ENCODE results near the gene CIROP. TPM values are rescaled to one million over a fixed set of nuclear protein-coding genes. Genes with fewer than 3 reads are reported as not detected.

CIROP gene
- not detected for total RNA-seq
- not detected for polyA plus RNA-seq
- long read RNA-seq, donor 1 = 0 reads
- long read RNA-seq, donor 2 = 0 reads

DNA sequence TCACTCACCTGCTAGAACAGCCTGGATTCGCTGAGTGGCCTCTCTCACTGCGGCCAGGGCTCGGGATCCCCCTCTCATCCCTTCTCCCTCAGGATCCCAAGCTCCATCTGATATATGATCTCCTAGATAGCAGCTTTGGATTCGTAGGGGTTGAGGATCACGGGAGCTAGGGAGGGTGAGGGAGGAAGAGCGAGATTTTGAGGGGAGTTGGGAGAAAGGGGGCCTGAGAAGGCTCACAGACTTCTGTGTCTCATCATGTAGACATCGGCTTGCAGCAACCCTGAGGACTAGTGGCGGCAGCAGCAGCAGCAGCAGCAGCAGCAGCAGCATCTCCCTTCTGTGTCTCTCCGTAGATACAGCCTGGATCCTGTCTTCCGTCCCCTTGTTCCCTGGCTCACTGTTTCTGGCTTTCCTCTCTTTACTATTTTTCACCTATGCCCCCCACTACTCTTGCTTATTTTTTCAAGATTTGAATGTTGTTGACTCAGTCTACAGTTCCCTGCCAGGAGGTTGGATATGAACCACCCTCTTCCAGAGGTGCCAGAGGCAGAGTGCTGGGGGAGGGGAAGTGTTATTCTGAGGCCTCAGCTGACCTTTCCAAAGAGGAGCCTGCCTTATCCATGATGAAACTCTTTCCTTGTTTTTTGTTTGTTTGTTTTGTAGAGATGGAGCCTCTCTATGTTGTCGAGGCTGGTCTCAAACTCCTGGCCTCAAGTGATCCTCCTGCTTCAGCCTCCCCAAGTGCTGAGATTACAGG, at the start of gene CIROP:
Gene CIROP, minus strand, starts transcription at position 399 of the 757 bp plus-strand sequence. Its CDS starts 69 bp downstream, at position 330.
- DNase-seq = peak; percentile 23
- Histone ChIP-seq H3K27ac (peak within 1 kb of the TSS in 2 of 8 donors; percentile 30 to 48), H3K4me3 (no peak within 1 kb of the TSS), H3K36me3 (peaks cover 0 to 7% (median 0%) of the 10 kb centered on the region in 6 donors), H3K9me3 (no peaks in the 10 kb centered on the region), H3K4me1 (peaks cover 0 to 20% (median 8%) of the 10 kb centered on the region in 6 donors), H3K27me3 (replicated peaks in 1 of 7) (no peaks in the 10 kb centered on the region)
- intact Hi-C loops (cut with DNase I; ENCODE audit: low total_unique reads) = no loop called here
- 79 to 89% (median 87%) methylated on average over 11 of the region's 11 CpGs for WGBS, 5 donors
- no peak for TF ChIP-seq POLR2AphosphoS5 (IDR thresholded peaks at IDR 0.05)
- TF ChIP-seq, protein P1, sequence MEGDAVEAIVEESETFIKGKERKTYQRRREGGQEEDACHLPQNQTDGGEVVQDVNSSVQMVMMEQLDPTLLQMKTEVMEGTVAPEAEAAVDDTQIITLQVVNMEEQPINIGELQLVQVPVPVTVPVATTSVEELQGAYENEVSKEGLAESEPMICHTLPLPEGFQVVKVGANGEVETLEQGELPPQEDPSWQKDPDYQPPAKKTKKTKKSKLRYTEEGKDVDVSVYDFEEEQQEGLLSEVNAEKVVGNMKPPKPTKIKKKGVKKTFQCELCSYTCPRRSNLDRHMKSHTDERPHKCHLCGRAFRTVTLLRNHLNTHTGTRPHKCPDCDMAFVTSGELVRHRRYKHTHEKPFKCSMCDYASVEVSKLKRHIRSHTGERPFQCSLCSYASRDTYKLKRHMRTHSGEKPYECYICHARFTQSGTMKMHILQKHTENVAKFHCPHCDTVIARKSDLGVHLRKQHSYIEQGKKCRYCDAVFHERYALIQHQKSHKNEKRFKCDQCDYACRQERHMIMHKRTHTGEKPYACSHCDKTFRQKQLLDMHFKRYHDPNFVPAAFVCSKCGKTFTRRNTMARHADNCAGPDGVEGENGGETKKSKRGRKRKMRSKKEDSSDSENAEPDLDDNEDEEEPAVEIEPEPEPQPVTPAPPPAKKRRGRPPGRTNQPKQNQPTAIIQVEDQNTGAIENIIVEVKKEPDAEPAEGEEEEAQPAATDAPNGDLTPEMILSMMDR (IDR thresholded peaks at IDR 0.05 in 8 of 11, conservative IDR thresholded peaks at IDR 0.05 in 3 of 11) = no peak
- TF ChIP-seq POLR2A (IDR thresholded peaks at IDR 0.05) = no peak

DNA sequence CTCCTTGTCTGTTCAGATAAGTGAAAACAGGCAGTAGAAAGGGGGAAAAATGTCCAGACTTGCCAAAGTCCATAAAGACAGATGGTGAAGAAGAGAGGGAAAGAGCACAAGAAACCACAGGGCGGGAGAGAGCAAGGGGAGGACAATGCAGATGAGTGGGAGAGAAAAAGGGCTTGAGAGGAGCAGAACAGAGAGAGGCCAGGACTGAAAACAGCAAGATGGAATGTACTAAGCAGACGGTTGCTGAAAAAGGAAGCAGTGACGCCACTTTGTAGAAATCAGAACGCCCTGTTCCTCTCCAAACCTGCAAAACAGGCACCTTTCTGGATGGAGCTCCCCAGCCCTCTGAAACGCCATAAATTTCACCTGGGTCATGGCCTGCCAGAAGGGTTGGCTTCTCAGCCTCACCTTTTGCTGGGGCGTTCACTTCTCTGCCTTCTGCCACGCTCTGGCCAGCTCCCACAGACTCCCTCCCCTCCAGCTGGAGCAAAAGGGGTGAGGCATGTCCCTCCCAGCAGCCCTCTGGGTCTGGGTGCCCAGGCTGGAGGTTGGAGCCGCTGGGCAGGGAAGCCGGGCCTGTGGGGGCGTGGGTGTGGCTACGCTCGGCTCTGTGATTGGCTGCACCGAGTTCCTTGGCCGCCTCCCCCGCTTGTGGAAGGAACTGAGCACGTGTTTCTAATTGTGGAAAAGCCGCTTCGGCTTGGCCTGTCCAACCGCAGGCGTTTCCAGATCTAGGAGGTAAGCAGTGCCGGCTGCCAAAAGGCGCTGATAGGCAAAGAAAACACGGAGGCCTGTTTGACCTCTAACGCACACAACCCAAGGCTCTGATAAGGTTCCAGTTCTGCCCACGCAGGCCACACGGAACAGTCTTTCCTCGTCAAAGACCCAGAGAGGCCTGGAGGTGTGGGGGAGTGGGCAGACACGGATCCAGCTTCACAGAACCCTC, 49.3 kb upstream of the CIROP start:
- H3K36me3 ChIP-seq = peaks cover 0 to 4% (median 0%) of the 10 kb centered on the region in 6 donors
- intact Hi-C loops (cut with DNase I; ENCODE audit: low total_unique reads) = no loop called here
- no peaks in the 10 kb centered on the region for H3K9me3 ChIP-seq
- H3K4me1 ChIP-seq = peaks cover 4 to 33% (median 24%) of the 10 kb centered on the region in 6 donors
- DNase-seq = peak; percentile 85
- WGBS, 5 donors = 46 to 71% (median 56%) methylated on average over 28 of the region's 28 CpGs
- H3K27me3 ChIP-seq (replicated peaks in 1 of 7) = no peaks in the 10 kb centered on the region
- peak overlapping the region in 2 of 8 donors; percentile 15 to 30 for H3K4me3 ChIP-seq
- peak overlapping the region; percentile 24 to 89 (median 80) for H3K27ac ChIP-seq
- TF ChIP-seq, protein P1 (IDR thresholded peaks at IDR 0.05 in 8 of 11, conservative IDR thresholded peaks at IDR 0.05 in 3 of 11) = no peak
- TF ChIP-seq POLR2A (IDR thresholded peaks at IDR 0.05) (no peak), POLR2AphosphoS5 (IDR thresholded peaks at IDR 0.05) (peak; percentile 18 to 78 (median 70))

GRCh38 chr14:23151342-23151741, 46.6 kb upstream of the CIROP start:
- Histone ChIP-seq H3K9me3 (no peaks in the 10 kb centered on the region), H3K27ac (no peak overlapping the region), H3K4me3 (no peak overlapping the region), H3K36me3 (no peaks in the 10 kb centered on the region), H3K27me3 (replicated peaks in 1 of 7) (no peaks in the 10 kb centered on the region), H3K4me1 (peaks cover 4 to 33% (median 24%) of the 10 kb centered on the region in 6 donors)
- WGBS, 5 donors = 82 to 88% (median 83%) methylated on average over 2 of the region's 2 CpGs
- intact Hi-C loops (cut with DNase I; ENCODE audit: low total_unique reads) = no loop called here
- no peak for TF ChIP-seq POLR2AphosphoS5 (IDR thresholded peaks at IDR 0.05)
- no peak for TF ChIP-seq POLR2A (IDR thresholded peaks at IDR 0.05)
- TF ChIP-seq, protein P1 (IDR thresholded peaks at IDR 0.05 in 8 of 11, conservative IDR thresholded peaks at IDR 0.05 in 3 of 11) = no peak
- no peak for DNase-seq
